ENCODE measurements around the gene IRAK2.
A peak's percentile ranks its signal among the peaks of the same experiment; 100 is the strongest.
"Not testable (repeated sequence)": the region's sequence is repeated elsewhere in the genome, so short reads cannot be mapped to it uniquely, and the experiment has no call there.

The IRAK2 gene

GRCh38 chr3:10162185-10162584 lies 2.5 kb upstream of the IRAK2 start:
- no peak for DNase-seq

GRCh38 chr3:10164201-10164545 lies 546 bp upstream of the IRAK2 start:
- DNase-seq = not testable (repeated sequence)

DNA sequence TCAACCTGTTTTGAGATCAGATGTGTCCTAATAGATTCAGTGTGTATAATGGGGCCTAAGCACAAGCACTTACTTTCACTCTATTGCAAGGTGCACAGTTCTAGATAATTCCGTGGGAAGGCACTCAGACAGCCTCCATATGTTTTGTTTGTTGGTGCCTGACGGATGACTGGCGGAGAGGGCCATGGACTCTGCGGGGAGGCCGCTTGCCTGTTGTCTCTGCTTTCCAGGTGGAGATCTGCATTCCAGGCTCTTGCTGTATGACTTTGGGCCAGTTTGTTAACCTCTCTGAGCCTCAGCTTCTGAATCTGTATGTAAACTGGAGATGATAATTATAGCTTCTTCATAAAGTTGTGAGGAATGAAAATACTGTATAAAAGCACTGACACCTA lies 1.5 kb downstream of the IRAK2 start:
- no peak for DNase-seq

DNA sequence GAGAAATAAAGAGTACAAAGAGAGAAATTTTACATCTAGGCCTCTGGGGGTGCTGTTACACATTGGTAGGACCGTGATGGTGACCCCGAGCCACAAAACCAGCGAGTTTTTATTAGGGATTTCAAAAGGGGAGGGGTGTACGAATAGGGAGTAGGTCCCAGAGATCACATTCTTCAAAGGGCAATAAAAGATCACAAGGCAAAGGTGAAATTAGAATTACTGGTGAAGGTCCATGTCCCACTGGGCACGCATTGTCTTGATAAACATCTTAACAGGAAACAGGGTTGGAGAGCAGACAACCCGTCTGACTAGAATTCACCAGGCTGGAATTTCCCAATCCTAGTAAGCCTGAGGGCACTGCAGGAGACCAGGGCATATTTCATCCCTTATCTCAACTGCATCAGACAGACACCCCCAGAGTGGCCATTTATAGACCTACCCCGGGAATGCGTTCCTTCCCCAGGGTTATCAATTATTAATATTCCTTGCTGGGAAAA lies 4.3 kb downstream of the IRAK2 start:
- no peak for DNase-seq

- DNase-seq = no peak
These were observed 6.3 kb downstream of the IRAK2 start for GRCh38 chr3:10170915-10171478.

DNA sequence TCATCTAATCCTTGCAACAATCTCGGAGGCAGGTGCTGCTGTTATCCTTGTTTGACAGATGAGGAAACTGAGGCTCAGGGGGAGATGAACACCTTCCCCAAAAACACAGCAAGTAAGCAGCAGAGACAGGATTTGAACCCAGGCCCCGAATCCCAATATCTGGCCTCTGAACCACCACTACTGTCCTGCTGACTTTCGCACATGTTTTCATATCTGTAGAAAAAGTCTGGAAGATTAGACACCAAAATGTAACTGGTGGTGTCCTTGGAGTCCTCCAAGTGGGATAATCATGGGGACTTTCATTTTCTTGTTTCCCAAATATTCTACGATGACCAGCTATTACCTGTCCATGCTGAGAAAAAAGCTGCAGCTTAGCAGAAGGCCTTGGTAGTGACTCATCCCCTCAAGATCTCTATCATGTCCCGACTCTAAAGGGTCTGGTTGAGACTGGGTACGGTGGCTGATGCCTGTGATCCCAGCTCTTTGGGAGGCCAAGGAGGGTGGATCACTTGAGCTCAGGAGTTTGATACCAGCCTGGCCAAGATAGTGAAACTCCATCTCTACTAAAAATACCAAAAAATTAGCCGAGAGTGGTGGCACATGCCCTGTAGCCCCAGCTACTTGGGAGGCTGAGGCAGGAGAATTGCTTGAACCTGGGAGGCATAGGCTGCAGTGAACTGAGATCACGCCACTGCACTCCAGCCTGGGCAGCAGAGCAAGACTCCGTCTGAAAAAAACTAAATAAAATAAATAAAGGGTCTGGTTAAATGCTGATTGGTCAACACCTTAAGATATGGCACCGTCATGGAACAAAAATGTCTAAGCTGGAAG lies 8.6 kb downstream of the IRAK2 start:
- DNase-seq = no peak

GRCh38 chr3:10173926-10174435 lies 9.3 kb downstream of the IRAK2 start:
- DNase-seq = no peak

DNA sequence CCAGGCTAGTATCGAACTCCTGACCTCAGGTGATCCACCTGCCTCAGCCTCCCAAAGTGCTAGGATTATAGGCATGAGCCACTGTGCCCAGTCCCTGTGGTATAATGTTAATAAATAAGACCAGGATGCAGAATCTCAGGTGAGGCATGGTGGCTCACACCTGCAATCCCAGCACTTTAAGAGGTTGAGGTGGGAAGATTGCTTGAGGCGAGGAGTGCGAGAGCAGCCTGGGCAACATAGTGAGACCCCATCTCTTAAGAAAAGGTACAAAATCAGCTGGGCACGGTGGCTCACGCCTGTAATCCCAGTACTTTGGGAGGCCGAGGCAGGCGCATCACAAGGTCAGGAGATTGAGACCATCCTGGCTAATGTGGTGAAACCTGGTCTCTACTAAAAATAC lies 10.6 kb downstream of the IRAK2 start:
- not testable (repeated sequence) for DNase-seq

- not testable (repeated sequence) for DNase-seq
These were observed 11.4 kb downstream of the IRAK2 start for GRCh38 chr3:10176150-10176549.

DNA sequence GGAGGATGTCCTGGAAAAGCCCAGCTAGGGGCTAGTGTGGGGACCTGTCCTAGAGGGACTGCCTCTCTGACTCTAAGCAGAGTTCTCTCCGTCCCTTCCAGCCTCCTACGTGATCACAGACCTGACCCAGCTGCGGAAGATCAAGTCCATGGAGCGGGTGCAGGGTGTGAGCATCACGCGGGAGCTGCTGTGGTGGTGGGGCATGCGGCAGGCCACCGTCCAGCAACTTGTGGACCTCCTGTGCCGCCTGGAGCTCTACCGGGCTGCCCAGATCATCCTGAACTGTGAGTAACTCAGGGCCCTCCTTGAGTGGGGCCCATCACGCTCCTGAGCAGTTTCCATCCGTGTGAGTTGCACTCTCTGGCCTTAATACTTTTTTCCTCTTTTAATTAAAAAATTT lies 13.0 kb downstream of the IRAK2 start:
- DNase-seq = no peak

DNA sequence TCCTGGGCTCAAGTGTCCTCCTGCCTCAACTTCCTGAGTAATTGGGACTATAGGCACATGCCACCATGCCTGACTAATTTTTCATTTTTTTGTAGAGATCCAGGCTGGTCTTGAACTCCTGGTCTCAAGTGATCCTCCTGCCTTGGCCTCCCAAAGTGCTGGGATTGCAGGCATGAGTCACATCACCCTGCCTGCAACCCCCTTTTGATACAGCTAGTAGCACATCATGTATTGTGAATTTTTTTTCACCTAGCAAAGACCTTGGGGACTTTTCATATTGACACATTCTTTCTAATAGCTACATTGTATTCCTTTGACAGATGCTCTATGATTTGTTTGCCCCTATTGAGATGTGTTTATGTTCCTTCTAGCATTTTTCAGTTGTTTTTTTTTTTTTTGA lies 14.2 kb downstream of the IRAK2 start:
- DNase-seq = no peak

GRCh38 chr3:10180289-10180688 lies 15.6 kb downstream of the IRAK2 start:
- DNase-seq = no peak

- DNase-seq = no peak
These were observed 16.1 kb downstream of the IRAK2 start for GRCh38 chr3:10180738-10181295.

DNA sequence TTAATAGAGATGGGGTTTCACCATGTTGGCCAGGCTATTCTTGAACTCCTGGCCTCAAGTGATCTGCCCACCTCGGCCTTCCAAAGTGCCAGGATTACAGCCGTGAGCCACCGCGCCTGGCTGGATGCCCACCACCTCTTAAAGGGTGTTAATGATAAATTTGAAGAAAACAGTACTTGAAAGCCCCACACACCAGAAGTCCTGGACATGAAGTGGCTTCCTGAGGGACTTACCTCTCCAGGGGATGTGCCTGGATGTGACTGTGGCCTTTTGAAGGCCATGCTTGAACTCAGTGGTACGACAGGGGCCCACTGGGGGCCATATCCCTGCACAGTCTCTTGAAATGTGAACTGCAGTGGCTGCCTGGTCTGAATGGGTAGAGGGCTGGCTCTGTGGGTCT lies 18.2 kb downstream of the IRAK2 start:
- no peak for DNase-seq

- DNase-seq = no peak
These were observed 19.5 kb downstream of the IRAK2 start for GRCh38 chr3:10184250-10184649.

GRCh38 chr3:10185804-10186762 lies 21.4 kb downstream of the IRAK2 start:
- DNase-seq = no peak

DNA sequence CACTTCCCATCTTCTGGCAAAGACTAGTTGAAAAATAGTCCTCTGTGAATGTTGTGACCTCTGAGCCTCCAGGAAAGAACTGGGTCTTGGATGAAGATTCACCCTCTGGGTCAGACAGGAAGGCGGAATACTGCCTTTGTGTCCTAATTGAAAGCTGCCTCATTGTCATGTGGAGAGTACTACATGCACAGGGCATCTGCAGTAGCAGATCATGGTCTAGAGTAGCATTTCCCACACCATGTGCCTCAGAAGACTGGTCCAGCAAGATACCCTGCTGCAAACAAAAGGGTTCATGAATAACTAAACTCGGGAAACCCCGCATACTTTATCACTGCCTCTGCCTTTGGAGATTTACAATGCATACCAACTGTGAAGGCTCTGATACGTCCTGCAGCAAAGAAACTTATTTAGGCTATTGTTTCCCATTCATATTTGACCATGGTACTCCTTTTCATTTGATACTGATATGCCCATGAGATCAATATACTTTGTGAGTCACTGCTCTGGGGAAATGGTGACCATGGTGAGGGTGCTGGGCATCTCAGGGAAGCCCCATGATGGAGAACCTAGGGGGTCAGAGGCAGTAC lies 22.7 kb downstream of the IRAK2 start:
- DNase-seq = no peak

DNA sequence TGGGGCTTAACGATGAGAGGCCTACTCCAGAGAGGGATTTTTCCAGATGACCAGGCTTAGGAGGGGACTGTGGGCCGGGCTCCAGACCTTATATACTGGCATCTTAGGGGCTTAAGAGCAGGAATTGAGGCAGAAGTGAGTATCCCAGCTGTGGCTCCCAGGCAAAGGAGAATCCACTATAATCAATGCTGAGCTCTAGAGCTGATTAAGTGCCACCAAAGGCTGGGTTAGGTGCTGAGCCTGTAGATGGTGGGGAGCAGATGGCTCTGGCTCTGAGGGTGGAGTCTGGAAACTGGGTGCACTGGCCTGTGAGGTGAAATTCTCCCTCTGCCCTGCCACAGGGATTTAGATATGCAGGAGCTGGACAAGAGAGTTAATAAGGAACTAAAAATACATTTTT lies 23.2 kb downstream of the IRAK2 start:
- no peak for DNase-seq

- no peak for DNase-seq
These were observed 24.3 kb downstream of the IRAK2 start for GRCh38 chr3:10188804-10189556.

- DNase-seq = peak; percentile 47
These were observed 25.0 kb downstream of the IRAK2 start for GRCh38 chr3:10189557-10190354.

Data from activated CD4-positive, alpha-beta T cell treated with anti-CD3 and anti-CD28 coated beads, Interleukin-2, amount 50 U/mL, for 1 hour (primary cell).